A673 (cell line): ENCODE results near the gene METTL8.

Experiments used
- EZH2 ChIP-seq: fragments of 200-600 bp; sonication (generic); IDR thresholded peaks from 2 replicates; pipeline ENCODE4 v1.6.1; 2017; ENCODE audit warnings: borderline replicate concordance, low read depth, mild to moderate bottlenecking, mixed read lengths, antibody characterized with exemption, low read length; ENCODE audit not compliant: poor library complexity, severe bottlenecking
- TF ChIP-seq, protein P1 (sequence below): fragments of 300-800, 200-600 bp; sonication (generic); conservative IDR thresholded peaks from 2 replicates; pipeline ENCODE4 v1.5.1; 2017; ENCODE audit warnings: low read depth, mild to moderate bottlenecking, antibody characterized with exemption, low read length, moderate library complexity, mixed read lengths

DNA sequence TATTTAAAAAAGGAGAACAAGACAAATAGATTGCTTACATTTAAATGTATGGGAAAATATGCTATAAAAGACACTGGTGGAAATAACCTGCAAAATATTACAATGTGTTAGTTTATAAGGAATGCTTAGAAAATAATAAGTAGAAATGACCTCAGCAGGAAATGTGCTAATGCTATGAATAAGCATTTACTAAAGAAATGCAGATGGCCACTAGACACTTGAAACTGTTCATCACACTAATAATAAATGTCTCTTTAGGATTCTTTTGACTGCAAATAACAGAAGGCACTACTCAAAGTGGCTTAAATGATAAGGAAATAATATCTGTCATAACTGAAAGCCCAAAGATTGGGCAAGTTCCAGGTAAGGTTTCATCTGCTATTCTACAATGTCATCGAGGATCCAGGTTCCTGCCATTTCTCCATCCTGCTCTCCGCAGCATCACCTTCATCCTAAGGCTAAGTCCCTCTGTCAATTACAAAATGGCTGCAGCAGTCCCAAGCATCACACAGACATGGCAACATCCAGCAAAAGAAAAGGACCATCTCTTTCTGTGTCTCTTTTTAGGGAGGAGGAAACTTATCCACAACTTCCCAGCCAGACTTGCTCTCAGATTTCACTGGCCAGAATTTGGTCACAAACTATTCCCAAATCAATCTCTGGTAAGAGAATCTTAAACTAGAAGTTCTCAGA is 21.9 kb downstream of the METTL8 start:
- TF ChIP-seq, protein P1, sequence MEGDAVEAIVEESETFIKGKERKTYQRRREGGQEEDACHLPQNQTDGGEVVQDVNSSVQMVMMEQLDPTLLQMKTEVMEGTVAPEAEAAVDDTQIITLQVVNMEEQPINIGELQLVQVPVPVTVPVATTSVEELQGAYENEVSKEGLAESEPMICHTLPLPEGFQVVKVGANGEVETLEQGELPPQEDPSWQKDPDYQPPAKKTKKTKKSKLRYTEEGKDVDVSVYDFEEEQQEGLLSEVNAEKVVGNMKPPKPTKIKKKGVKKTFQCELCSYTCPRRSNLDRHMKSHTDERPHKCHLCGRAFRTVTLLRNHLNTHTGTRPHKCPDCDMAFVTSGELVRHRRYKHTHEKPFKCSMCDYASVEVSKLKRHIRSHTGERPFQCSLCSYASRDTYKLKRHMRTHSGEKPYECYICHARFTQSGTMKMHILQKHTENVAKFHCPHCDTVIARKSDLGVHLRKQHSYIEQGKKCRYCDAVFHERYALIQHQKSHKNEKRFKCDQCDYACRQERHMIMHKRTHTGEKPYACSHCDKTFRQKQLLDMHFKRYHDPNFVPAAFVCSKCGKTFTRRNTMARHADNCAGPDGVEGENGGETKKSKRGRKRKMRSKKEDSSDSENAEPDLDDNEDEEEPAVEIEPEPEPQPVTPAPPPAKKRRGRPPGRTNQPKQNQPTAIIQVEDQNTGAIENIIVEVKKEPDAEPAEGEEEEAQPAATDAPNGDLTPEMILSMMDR, result no peak
- TF ChIP-seq EZH2, result no peak
